NAMALWA (cell line): ENCODE data around the gene CAPN12.

Source experiments
- DNase-seq: peaks from one replicate; pipeline ENCODE4 v3.0.0-alpha.2; 2015; ENCODE audit warnings: low spot score

CAPN12 gene

GRCh38 chr19:38723990-38724854 is 20.1 kb downstream of the CAPN12 start:
- DNase-seq = no peak

- no peak for DNase-seq
These were observed 20.7 kb downstream of the CAPN12 start for GRCh38 chr19:38723606-38723965.

- no peak for DNase-seq
These were observed 21.2 kb downstream of the CAPN12 start for GRCh38 chr19:38722947-38723605.

- no peak for DNase-seq
These were observed 22.1 kb downstream of the CAPN12 start for GRCh38 chr19:38721979-38722773.

- no peak for DNase-seq
These were observed 22.8 kb downstream of the CAPN12 start for GRCh38 chr19:38721496-38721895.

- DNase-seq = no peak
These were observed 23.6 kb downstream of the CAPN12 start for GRCh38 chr19:38720559-38721236.

GRCh38 chr19:38719761-38720558 is 24.3 kb downstream of the CAPN12 start:
- DNase-seq = no peak

GRCh38 chr19:38718747-38719543 is 25.3 kb downstream of the CAPN12 start:
- DNase-seq = no peak

- DNase-seq = no peak
These were observed 26.4 kb downstream of the CAPN12 start for GRCh38 chr19:38717855-38718254.

- DNase-seq = no peak
These were observed 27.2 kb downstream of the CAPN12 start for GRCh38 chr19:38717051-38717450.

GRCh38 chr19:38715555-38715954 is 28.7 kb downstream of the CAPN12 start:
- no peak for DNase-seq

GRCh38 chr19:38714354-38714778 is 29.9 kb downstream of the CAPN12 start:
- DNase-seq = no peak

GRCh38 chr19:38713865-38714264 is 30.4 kb downstream of the CAPN12 start:
- DNase-seq = no peak

- no peak for DNase-seq
These were observed 31.0 kb downstream of the CAPN12 start for GRCh38 chr19:38713227-38713649.

- DNase-seq = no peak
These were observed 32.0 kb downstream of the CAPN12 start for GRCh38 chr19:38712161-38712748.

GRCh38 chr19:38711726-38712153 is 32.5 kb downstream of the CAPN12 start:
- DNase-seq = no peak

GRCh38 chr19:38710928-38711725 is 33.1 kb downstream of the CAPN12 start:
- no peak for DNase-seq

- no peak for DNase-seq
These were observed 33.9 kb downstream of the CAPN12 start for GRCh38 chr19:38710416-38710702.

- DNase-seq = no peak
These were observed 34.4 kb downstream of the CAPN12 start for GRCh38 chr19:38709671-38710415.
